ENCODE data around the gene SAMD4A.

SAMD4A gene

GRCh38 chr14:54653712-54654469 is 87.0 kb downstream of the SAMD4A start:
- H3K4me3 Mint-ChIP-seq, result no peak overlapping the region
- no peaks in the 10 kb centered on the region for H3K9me3 Mint-ChIP-seq
- ATAC-seq (replicated peaks) (no peak), DNase-seq (no peak)
- H3K27me3 Mint-ChIP-seq, result no peaks in the 10 kb centered on the region
- no peaks in the 10 kb centered on the region for H3K36me3 Mint-ChIP-seq
- H3K27ac Mint-ChIP-seq, result no peak overlapping the region
- H3K4me1 Mint-ChIP-seq, result peaks cover 5 to 9% of the 10 kb centered on the region in 2 donors

- no peaks in the 10 kb centered on the region for H3K27me3 Mint-ChIP-seq
- ATAC-seq (replicated peaks), result no peak
Observed at GRCh38 chr14:54654605-54655004, 87.7 kb downstream of the SAMD4A start.

DNA sequence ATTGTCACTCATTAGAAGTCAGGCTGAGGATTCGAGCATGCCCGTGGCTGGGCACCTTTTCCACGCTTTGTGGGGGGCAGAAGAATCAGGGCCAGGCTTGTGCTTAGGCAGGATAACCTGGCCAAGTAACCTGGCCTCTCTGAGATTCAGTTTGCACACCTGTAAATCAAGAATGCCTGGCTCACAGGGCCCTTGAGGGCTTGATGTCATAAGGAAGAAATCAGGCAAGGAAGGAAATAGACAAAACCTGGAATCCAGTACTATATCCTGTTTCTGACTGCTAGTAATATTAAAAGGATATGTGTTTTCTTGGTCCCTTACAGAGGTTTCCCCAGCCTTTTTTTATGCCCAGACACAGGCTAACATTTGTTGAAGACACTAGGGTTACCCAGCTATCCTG is 91.9 kb downstream of the SAMD4A start:
- Mint-ChIP-seq H3K4me1 (peaks cover 5 to 6% of the 10 kb centered on the region in 2 donors), H3K4me3 (no peak overlapping the region), H3K27ac (no peak overlapping the region), H3K36me3 (peaks cover 0 to 2% of the 10 kb centered on the region in 2 donors), H3K9me3 (no peaks in the 10 kb centered on the region), H3K27me3 (no peaks in the 10 kb centered on the region)
- ATAC-seq (replicated peaks), result no peak
- no peak for DNase-seq

More at GRCh38 chr14:54654605-54655004, 87.7 kb downstream of the SAMD4A start:
- Mint-ChIP-seq H3K9me3 (no peaks in the 10 kb centered on the region), H3K4me3 (no peak overlapping the region), H3K36me3 (no peaks in the 10 kb centered on the region), H3K4me1 (peaks cover 5 to 9% of the 10 kb centered on the region in 2 donors), H3K27ac (no peak overlapping the region)
- no peak for DNase-seq

DNA sequence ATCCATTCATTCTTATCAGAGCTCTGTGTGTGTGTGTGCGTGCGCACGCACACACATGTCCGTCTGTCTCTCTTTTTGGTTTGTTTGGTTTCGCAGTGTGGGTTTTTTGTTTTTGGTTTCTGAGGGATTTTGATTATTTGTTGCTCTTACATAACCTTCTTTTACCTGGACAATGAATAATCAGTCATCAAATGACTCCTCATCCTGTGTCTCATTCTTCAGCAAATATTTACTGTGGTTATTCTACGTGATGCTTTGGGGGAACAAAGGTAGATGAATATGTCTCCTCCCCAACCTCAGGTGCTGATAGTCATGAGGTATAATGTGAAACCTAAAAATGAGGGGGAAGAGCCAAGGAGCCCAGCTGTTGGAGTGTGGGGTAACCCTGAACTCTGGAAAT is 92.4 kb downstream of the SAMD4A start:
- Mint-ChIP-seq H3K27me3 (no peaks in the 10 kb centered on the region), H3K27ac (no peak overlapping the region), H3K4me1 (peaks cover 7 to 11% of the 10 kb centered on the region in 2 donors), H3K9me3 (no peaks in the 10 kb centered on the region), H3K36me3 (peaks cover 0 to 2% of the 10 kb centered on the region in 2 donors), H3K4me3 (no peak overlapping the region)
- no peak for DNase-seq
- ATAC-seq (replicated peaks), result no peak

DNA sequence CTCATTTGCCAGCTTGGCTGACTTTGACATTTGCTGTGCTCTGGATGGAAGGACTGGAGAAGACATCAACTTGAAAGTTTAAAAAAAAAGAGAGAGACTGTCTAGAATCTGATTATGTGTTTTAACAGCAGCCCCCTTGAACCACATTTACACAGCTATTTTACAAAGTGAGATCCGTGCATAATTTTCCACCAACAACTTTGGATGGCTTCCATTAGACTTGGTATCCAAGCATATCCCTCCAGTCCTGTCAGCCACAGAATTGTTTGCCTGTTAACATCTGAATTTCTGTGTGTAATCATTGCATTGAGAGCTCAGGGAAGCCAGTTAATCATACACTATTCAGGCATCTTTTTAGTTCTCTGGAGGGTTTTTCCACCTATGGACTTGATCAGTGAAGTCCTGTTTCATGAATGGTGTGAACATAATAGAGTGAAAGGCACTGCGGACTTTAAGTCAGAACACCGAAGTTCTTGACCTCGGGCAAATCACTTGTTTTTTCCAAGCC is 93.7 kb downstream of the SAMD4A start:
- H3K27ac Mint-ChIP-seq, result no peak overlapping the region
- H3K9me3 Mint-ChIP-seq, result no peaks in the 10 kb centered on the region
- ATAC-seq (replicated peaks), result no peak

DNA sequence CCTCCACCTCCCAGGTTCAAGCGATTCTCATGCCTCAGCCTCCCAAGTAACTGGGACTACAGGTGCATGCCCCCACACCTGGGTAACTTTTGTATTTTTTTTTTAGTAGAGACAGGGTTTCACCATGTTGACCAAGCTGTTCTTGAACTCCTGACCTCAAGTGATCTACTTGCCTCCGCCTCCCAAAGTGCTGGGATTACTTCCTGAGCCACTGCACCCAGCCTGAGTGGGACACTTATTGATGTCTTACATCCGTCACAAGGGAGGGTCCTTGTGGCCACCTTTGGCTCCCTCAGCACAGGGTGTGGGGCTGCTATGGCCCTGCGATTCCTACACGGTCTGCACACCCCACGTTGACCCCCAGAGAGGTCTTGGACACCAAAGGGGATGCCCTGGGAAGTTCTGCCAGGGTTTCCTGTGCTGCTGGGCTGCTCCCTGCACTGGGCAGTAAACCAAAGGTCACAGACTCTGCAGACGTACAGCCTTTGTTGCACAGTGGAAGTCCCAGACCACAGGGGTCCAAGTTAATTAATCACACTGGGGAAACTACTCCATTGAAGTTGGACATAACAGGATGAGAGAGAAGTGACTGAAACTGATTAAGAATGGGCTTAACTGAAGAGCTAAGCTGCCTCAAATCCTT is 95.7 kb downstream of the SAMD4A start:
- DNase-seq, result no peak
- ATAC-seq (replicated peaks), result no peak
- peaks cover 13 to 29% of the 10 kb centered on the region in 2 donors for H3K4me1 Mint-ChIP-seq
- no peaks in the 10 kb centered on the region for H3K9me3 Mint-ChIP-seq
- no peak overlapping the region for H3K4me3 Mint-ChIP-seq
- H3K27ac Mint-ChIP-seq, result no peak overlapping the region
- no peaks in the 10 kb centered on the region for H3K27me3 Mint-ChIP-seq
- peaks cover 0 to 2% of the 10 kb centered on the region in 2 donors for H3K36me3 Mint-ChIP-seq

More for the DNA sequence above, 93.7 kb downstream of the SAMD4A start:
- peaks cover 0 to 2% of the 10 kb centered on the region in 2 donors for H3K36me3 Mint-ChIP-seq
- no peak overlapping the region for H3K4me3 Mint-ChIP-seq
- peaks cover 9 to 23% of the 10 kb centered on the region in 2 donors for H3K4me1 Mint-ChIP-seq
- DNase-seq, result no peak
- H3K27me3 Mint-ChIP-seq, result no peaks in the 10 kb centered on the region

- no peaks in the 10 kb centered on the region for H3K27me3 Mint-ChIP-seq
- DNase-seq (no peak), ATAC-seq (replicated peaks) (no peak)
- no peak overlapping the region for H3K4me3 Mint-ChIP-seq
- peaks cover 0 to 2% of the 10 kb centered on the region in 2 donors for H3K36me3 Mint-ChIP-seq
- H3K27ac Mint-ChIP-seq, result no peak overlapping the region
- H3K9me3 Mint-ChIP-seq, result no peaks in the 10 kb centered on the region
- H3K4me1 Mint-ChIP-seq, result peaks cover 13 to 29% of the 10 kb centered on the region in 2 donors
Observed at GRCh38 chr14:54664961-54665360, 98.0 kb downstream of the SAMD4A start.

GRCh38 chr14:54665946-54666345 is 99.0 kb downstream of the SAMD4A start:
- no peaks in the 10 kb centered on the region for H3K27me3 Mint-ChIP-seq

DNA sequence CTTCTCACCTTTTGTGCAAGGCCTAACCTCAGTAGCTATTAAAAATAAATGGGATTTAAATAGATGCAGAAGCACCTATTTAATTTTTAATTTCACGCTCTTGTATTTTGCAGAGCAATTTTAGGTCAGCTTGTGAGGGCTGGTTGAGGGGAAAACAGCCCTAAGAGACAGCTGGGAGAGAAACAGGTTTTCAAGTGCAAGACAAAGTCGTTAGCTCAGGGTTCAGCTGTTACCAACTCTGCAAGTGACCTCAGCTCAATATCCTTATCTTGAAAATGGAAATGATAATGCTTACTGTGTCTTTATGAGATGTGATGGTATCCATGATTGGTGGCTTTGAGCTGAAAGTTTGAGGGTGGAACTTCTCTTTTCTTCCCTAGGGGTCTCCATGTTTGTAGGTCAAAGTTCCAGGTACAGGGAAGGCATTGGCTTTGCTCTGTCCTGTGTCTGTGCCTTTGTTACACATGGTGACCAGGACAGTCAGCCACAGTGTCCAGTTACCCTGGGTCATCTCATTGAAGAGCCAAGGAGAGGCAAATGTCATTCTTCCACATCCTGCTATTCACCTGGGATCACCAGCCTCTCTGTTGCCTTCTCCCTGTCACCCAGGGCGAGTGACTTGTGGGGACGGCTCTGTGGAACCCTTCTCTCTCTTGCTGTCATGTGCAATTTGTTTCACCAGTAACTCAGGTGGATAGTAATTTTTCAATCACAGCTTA is 100.3 kb downstream of the SAMD4A start:
- H3K9me3 Mint-ChIP-seq, result no peaks in the 10 kb centered on the region
- no peak overlapping the region for H3K27ac Mint-ChIP-seq
- no peak for ATAC-seq (replicated peaks)
- no peaks in the 10 kb centered on the region for H3K27me3 Mint-ChIP-seq
- H3K4me1 Mint-ChIP-seq, result peaks cover 12 to 29% of the 10 kb centered on the region in 2 donors
- H3K36me3 Mint-ChIP-seq, result peaks cover 0 to 5% of the 10 kb centered on the region in 2 donors
- H3K4me3 Mint-ChIP-seq, result no peak overlapping the region
- no peak for DNase-seq

More at GRCh38 chr14:54665946-54666345, 99.0 kb downstream of the SAMD4A start:
- peak; percentile 86 to 99 for ATAC-seq (replicated peaks)
- Mint-ChIP-seq H3K4me1 (peaks cover 13 to 29% of the 10 kb centered on the region in 2 donors), H3K27ac (no peak overlapping the region), H3K9me3 (no peaks in the 10 kb centered on the region), H3K4me3 (no peak overlapping the region), H3K36me3 (peaks cover 0 to 5% of the 10 kb centered on the region in 2 donors)
- peak; percentile 15 for DNase-seq

DNA sequence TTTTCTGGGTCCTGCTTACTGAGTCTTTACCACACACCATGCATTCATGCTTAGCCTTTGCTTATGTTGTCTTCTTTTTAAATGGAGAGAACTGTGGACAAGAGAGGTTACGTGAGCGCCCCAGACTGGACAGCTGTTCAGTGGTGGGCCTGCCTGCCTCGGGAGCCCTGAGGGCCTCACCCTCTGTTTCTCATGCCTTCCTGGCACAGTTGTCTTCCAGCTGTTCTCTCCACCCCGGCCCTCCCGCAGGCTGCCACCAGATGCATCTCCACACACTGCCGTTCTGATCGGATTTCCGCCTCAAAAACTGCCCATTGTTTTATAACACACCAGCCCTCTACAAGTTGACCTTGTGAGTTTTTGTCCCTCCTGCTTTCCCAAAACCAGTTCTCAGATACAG is 100.8 kb downstream of the SAMD4A start:
- Mint-ChIP-seq H3K36me3 (peaks cover 0 to 5% of the 10 kb centered on the region in 2 donors), H3K27me3 (no peaks in the 10 kb centered on the region), H3K4me1 (peaks cover 12 to 29% of the 10 kb centered on the region in 2 donors), H3K9me3 (no peaks in the 10 kb centered on the region), H3K4me3 (no peak overlapping the region), H3K27ac (no peak overlapping the region)
- no peak for DNase-seq
- ATAC-seq (replicated peaks), result no peak

DNA sequence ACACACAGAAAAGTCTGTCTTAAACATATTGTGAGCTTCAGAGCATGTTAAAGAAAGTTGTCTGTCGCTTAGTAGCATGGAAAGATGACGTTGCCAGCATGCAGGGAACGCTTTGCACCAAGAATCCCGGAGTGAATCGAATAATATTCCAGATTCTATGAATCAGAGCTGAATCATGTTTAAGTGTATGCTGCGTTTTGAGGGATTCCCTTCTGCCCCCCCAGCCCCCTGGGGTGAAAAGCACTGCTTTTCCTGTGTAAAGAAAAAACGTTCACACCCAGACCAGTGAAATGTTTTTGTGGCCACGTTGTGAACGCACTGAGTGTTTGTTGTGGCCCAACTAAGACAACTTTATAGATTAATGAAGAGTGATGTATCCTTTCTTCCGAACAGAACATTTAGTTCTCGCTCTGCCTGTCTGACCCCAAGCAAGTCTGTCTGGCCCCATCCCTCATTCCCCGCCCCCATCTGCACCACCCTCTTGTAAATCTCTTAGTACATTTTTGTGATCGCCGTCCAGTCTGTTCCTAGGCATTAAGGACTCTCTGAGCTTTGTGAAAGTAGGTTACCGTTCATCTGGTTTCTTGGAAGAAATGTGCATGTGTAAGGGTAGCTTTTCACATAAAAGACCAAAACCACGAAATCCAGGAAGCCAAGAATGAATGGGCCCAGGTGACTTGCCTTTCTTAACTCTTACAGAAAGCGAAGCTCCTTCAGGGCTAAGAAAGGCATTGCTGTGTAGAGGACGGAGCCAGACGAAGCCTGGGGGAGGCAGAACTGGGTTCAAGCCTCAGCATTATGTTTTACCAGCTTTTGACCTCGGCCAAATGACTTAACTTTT is 103.0 kb downstream of the SAMD4A start:
- DNase-seq (no peak), ATAC-seq (replicated peaks) (no peak)
- Mint-ChIP-seq H3K27ac (no peak overlapping the region), H3K4me3 (no peak overlapping the region), H3K9me3 (no peaks in the 10 kb centered on the region), H3K4me1 (peaks cover 4 to 12% of the 10 kb centered on the region in 2 donors), H3K36me3 (peaks cover 0 to 2% of the 10 kb centered on the region in 2 donors), H3K27me3 (no peaks in the 10 kb centered on the region)

- no peak overlapping the region for H3K4me3 Mint-ChIP-seq
- no peaks in the 10 kb centered on the region for H3K4me1 Mint-ChIP-seq
- DNase-seq (no peak), ATAC-seq (replicated peaks) (no peak)
- H3K27me3 Mint-ChIP-seq, result no peaks in the 10 kb centered on the region
- no peaks in the 10 kb centered on the region for H3K9me3 Mint-ChIP-seq
- H3K36me3 Mint-ChIP-seq, result peaks cover 0 to 2% of the 10 kb centered on the region in 2 donors
- H3K27ac Mint-ChIP-seq, result no peak overlapping the region
Observed at GRCh38 chr14:54671537-54671936, 104.6 kb downstream of the SAMD4A start.

GRCh38 chr14:54672181-54672580 is 105.3 kb downstream of the SAMD4A start:
- no peaks in the 10 kb centered on the region for H3K9me3 Mint-ChIP-seq
- ATAC-seq (replicated peaks) (no peak), DNase-seq (no peak)
- no peak overlapping the region for H3K4me3 Mint-ChIP-seq
- no peak overlapping the region for H3K27ac Mint-ChIP-seq
- peaks cover 0 to 2% of the 10 kb centered on the region in 2 donors for H3K36me3 Mint-ChIP-seq
- no peaks in the 10 kb centered on the region for H3K4me1 Mint-ChIP-seq
- no peaks in the 10 kb centered on the region for H3K27me3 Mint-ChIP-seq

Data from stimulated activated naive B cell treated with anti-CD40 and anti-IgM and Interleukin-4, amounts not matched to agents 10 μg/mL and 1 μg/mL and 100 μg/mL, for 72 hours (primary cell).